ENCODE measurements around the gene PTH2R. TPM values are rescaled to one million over a fixed set of nuclear protein-coding genes. Genes with fewer than 3 reads are reported as not detected.
A peak's percentile ranks its signal among the peaks of the same experiment; 100 is the strongest.

Gene PTH2R
- total and polyA plus RNA-seq, 2 of the 13 experiments (the other 11 are each of a cell fraction or from before 2014, with no cell fraction given), result 0.04 TPM; not detected in 1

GRCh38 chr2:208451061-208451460 is 44.5 kb downstream of the PTH2R start:
- intact Hi-C loops (cut with micrococcal nuclease; ENCODE audit: unreplicated experiment) (no loop called here), in situ Hi-C loops (cut with HindIII; ENCODE audit: extremely low pct_ligation_motif_present, low pct_unique_long_range_greater_than_20kb) (no loop called here)
- no peak for ATAC-seq
- ChIA-PET POLR2A (no interaction called here), CTCF (ENCODE audit: low intra/inter-chr PET ratio, low total read pairs) (no interaction called here)
- no peaks in the 10 kb centered on the region for H4K20me1 ChIP-seq (ENCODE audit: insufficient read depth, low read length)
- H3K36me3 ChIP-seq (replicated peaks in 1 of 2; ENCODE audit: control insufficient read depth in 1 of 2, insufficient read depth in 2 of 2, low read length in 2 of 2), result no peaks in the 10 kb centered on the region
- H3K27ac ChIP-seq (ENCODE audit: extremely low read length, insufficient read depth, low read length), result no peak overlapping the region
- H3K4me3 ChIP-seq (replicated peaks in 1 of 3; ENCODE audit: insufficient read depth in 1 of 3, low read depth in 2 of 3, low read length in 3 of 3), result no peak overlapping the region
- H3K4me1 ChIP-seq (ENCODE audit: insufficient read depth, low read length), result no peaks in the 10 kb centered on the region
- H3K79me2 ChIP-seq (ENCODE audit: insufficient read depth, low read length), result no peaks in the 10 kb centered on the region
- no peak overlapping the region for H2AFZ ChIP-seq (ENCODE audit: low read length)
- WGBS (ENCODE audit: low lambda C conversion rate), result 0% methylated on average over 2 of the region's 2 CpGs
- TF ChIP-seq ZNF788 (CRISPR knock-in tag; IDR thresholded peaks at IDR 0.05; ENCODE audit: borderline replicate concordance), result no peak
- H3K9me3 ChIP-seq (ENCODE audit: low read length), result no peaks in the 10 kb centered on the region
- H3K27me3 ChIP-seq (ENCODE audit: control insufficient read depth in 1 of 2, insufficient read depth in 2 of 2, low read length in 2 of 2), result no peaks in the 10 kb centered on the region
- no peak for FAIRE-seq
- H3K4me2 ChIP-seq (ENCODE audit: low read depth, low read length), result no peak overlapping the region
- no TSS peak for BruUV-seq (replicated peaks)
- no peak for DNase-seq (ENCODE audit: low spot score)
- no peak overlapping the region for H3K9ac ChIP-seq (ENCODE audit: insufficient read depth, low read depth, low read length)

GRCh38 chr2:208454861-208455260 is 48.3 kb downstream of the PTH2R start:
- peak; percentile 67 for TF ChIP-seq MAFF (IDR thresholded peaks at IDR 0.05; ENCODE audit: low read depth, low read length)
- TF ChIP-seq MAFK (conservative IDR thresholded peaks at IDR 0.05 in 1 of 2, IDR thresholded peaks at IDR 0.05 in 1 of 2; ENCODE audit: low read length in 2 of 2), result peak; percentile 75 to 77; a peak in 3 of 4 replicates
- no peak for TF ChIP-seq ZNF12 (CRISPR knock-in tag; IDR thresholded peaks at IDR 0.05)
- TF ChIP-seq ZNF546 (CRISPR knock-in tag; conservative IDR thresholded peaks at IDR 0.05), result no peak
- no peak for TF ChIP-seq ELF1 (CRISPR knock-in tag; IDR thresholded peaks at IDR 0.05)
- ChIA-PET CTCF (ENCODE audit: low intra/inter-chr PET ratio, low total read pairs) (no interaction called here), POLR2A (no interaction called here)
- no peaks in the 10 kb centered on the region for H3K4me1 ChIP-seq (ENCODE audit: insufficient read depth, low read length)
- H3K4me3 ChIP-seq (replicated peaks in 1 of 3; ENCODE audit: insufficient read depth in 1 of 3, low read depth in 2 of 3, low read length in 3 of 3), result no peak overlapping the region
- DNase-seq (ENCODE audit: low spot score) (no peak), FAIRE-seq (no peak), ATAC-seq (no peak)
- H2AFZ ChIP-seq (ENCODE audit: low read length), result no peak overlapping the region
- H4K20me1 ChIP-seq (ENCODE audit: insufficient read depth, low read length), result no peaks in the 10 kb centered on the region
- in situ Hi-C loops (cut with HindIII; ENCODE audit: extremely low pct_ligation_motif_present, low pct_unique_long_range_greater_than_20kb), result no loop called here
- no TSS peak for BruUV-seq (replicated peaks)
- H3K4me2 ChIP-seq (ENCODE audit: low read depth, low read length), result no peak overlapping the region
- no peaks in the 10 kb centered on the region for H3K36me3 ChIP-seq (replicated peaks in 1 of 2; ENCODE audit: control insufficient read depth in 1 of 2, insufficient read depth in 2 of 2, low read length in 2 of 2)
- no peak overlapping the region for H3K9ac ChIP-seq (ENCODE audit: insufficient read depth, low read depth, low read length)
- intact Hi-C loops (cut with micrococcal nuclease; ENCODE audit: unreplicated experiment), result no loop called here
- H3K27me3 ChIP-seq (ENCODE audit: control insufficient read depth in 1 of 2, insufficient read depth in 2 of 2, low read length in 2 of 2), result no peaks in the 10 kb centered on the region
- no peak overlapping the region for H3K27ac ChIP-seq (ENCODE audit: extremely low read length, insufficient read depth, low read length)
- H3K9me3 ChIP-seq (ENCODE audit: low read length), result no peaks in the 10 kb centered on the region
- no peaks in the 10 kb centered on the region for H3K79me2 ChIP-seq (ENCODE audit: insufficient read depth, low read length)

Measured in HepG2 (cell line).